Left hindlimb (tissue), 1 donor: ENCODE data around the gene TMEM120B.
"Not testable (repeated sequence)": the region's sequence is repeated elsewhere in the genome, so short reads cannot be mapped to it uniquely, and the experiment has no call there.

Source experiments
- DNase-seq: peaks from one replicate; pipeline ENCODE4 v3.0.0-alpha.2; 2018

The TMEM120B gene

DNA sequence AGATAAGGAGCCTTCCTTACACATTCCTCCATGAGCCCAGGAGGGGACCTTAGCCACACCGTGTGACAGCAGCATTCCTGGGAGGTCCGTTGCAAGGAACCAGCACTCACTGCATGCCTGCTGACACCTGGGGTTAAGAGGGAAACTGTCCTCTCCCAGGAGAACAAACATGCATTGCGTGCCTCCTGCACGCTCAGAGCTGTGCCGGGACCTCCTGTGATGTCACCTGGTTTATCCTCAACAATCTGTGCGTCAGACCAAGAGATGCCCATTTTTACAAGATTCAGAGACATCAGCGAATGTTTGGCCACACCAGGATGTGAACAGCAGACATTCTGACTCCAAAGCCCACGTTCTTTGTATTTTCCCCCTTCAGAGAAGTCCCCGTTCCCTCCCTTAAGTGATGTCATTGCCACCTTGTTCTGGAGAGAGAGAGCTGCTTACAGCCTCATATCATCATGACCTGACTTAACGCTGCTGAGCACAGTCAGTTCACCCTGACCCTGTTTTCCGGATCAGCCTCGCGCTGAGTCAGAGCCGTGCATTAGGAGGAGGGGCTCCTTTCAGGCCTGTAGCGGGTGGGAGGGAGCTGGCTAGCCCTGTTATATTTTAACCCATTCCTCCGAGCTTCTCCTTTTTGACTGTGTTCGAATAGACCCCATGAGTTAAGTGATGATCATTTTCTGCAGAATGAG lies 36.2 kb downstream of the TMEM120B start:
- DNase-seq: no peak

- no peak for DNase-seq
Observed at GRCh38 chr12:121749267-121749666, 36.7 kb downstream of the TMEM120B start.

GRCh38 chr12:121750507-121750955 lies 38.0 kb downstream of the TMEM120B start:
- no peak for DNase-seq

GRCh38 chr12:121751034-121751433 lies 38.5 kb downstream of the TMEM120B start:
- DNase-seq: no peak

GRCh38 chr12:121751749-121752351 lies 39.3 kb downstream of the TMEM120B start:
- no peak for DNase-seq

- DNase-seq: no peak
Observed at GRCh38 chr12:121753844-121754264, 41.3 kb downstream of the TMEM120B start.

GRCh38 chr12:121754836-121755235 lies 42.3 kb downstream of the TMEM120B start:
- DNase-seq: no peak

GRCh38 chr12:121755591-121755990 lies 43.0 kb downstream of the TMEM120B start:
- no peak for DNase-seq

DNA sequence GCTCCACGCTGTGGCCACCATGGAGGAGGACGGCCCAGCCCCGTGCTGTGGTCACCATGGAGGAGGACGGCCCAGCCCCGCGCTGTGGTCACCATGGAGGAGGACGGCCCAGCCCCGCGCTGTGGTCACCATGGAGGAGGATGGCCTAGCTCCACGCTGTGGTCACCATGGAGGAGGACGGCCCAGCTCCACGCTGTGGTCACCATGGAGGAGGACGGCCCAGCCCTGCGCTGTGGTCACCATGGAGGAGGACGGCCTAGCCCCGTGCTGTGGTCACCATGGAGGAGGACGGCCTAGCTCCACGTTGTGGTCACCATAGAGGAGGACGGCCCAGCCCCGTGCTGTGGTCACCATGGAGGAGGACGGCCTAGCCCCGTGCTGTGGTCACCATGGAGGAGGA lies 46.0 kb downstream of the TMEM120B start:
- not testable (repeated sequence) for DNase-seq

GRCh38 chr12:121762269-121762668 lies 49.7 kb downstream of the TMEM120B start:
- no peak for DNase-seq

DNA sequence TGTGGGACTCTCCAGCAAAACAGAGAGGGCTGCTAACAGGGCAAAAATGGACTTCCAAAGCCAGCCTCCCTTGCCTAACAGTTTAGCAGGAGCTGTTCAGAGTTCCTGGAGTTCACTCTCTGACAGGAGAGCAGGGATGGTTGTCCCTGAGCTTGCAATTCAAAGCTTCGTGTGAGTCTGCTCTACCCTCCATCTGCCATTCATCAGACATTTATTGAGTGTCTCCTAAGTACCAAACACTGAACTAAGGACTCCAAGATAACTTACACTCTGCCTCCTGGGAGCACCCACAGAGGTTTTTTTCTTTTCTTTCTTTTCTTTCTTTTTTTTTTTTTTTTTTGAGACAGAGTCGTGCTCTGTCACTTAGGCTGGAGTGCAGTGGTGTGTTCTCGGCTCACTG lies 52.3 kb downstream of the TMEM120B start:
- DNase-seq: no peak

DNA sequence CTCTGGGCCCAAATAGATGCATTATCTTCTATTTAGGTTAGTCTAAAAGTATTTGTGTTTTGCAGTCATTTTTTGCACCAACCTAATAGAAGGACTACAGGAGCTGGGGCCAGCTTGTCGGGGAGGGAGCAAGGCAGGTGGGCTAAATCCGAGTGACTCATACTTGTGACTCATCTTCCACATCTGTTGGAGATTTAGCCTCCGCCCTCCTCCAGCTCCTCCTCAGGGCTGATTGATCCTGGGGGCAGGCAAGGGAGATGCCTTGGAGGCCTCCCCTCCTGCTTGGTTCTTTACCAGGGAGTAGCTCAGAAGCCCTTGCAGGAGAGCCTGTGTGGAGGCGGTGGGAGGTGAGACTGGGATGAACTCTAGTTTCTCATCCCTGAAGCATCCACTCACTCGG lies 53.0 kb downstream of the TMEM120B start:
- no peak for DNase-seq

- no peak for DNase-seq
Observed at GRCh38 chr12:121766290-121767039, 53.9 kb downstream of the TMEM120B start.

DNA sequence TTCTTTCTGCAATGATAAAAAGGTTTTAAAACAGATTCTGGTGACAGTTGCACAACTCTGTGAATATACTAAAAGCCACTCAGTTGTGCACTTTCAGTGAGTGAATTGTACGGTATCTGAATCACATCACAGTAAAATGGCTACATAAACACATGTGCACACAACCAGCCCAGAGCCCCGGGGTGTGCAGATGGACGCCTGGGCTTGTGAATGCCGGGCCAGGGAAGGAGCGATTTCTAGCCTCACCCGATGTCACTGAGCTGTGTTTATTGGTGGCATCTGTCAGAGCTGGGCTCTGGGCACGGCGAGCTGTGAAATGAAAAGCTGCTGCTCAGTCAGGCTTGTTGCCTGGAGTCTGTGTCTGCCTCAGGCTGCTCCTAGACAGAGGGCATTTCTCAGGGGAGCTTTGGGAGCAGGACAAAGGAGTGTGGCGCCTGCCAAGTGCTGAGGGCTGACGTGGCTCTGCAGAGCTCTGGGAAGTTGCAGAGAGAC lies 55.0 kb downstream of the TMEM120B start:
- DNase-seq: no peak

DNA sequence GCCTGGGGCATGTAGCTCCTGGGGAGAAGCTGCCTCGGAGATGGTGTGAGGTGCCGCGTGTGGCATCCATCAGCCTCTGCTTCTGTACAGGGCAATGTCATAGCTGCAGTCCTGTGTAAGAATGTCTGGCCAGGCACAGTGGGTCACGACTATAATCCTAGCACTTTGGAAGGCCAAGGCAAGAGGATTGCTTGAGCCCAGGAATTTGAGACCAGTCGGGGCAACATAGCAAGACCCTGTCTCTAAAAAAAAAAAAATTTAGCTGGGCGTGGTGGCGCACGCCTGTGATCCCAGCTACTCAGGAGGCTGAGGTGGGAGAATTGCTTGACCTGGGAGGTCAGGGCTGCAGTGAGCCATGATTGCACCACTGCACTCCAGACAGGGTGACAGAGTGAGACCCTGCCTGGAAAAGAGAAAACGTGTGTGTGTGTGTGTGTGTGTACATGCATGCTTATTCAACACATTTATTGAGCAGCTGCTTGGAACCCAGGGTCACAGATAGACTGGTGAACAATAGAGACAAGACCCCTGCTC lies 56.8 kb downstream of the TMEM120B start:
- no peak for DNase-seq

- no peak for DNase-seq
Observed at GRCh38 chr12:121769831-121770301, 57.3 kb downstream of the TMEM120B start.

DNA sequence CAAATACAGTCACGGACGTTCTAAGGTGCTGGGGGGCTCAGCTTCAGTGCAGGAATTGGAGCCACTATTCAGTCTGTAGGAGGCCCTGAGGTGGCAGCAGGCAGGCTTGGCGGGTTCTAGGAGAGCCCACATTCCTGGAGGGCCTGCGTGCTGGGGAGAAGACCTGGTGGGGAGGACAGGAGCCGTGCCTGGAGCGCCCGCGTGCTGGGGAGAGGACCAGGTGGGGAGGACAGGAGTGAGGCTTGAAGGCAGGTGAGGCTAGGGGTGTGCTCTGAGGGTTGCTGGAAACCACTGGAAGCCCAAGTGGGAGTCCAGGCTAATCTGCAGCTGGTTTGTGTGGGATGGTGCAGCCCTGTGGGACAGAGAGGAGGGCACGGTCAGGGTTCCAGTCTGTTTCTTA lies 57.8 kb downstream of the TMEM120B start:
- DNase-seq: no peak

GRCh38 chr12:121770813-121771625 lies 58.5 kb downstream of the TMEM120B start:
- no peak for DNase-seq

- no peak for DNase-seq
Observed at GRCh38 chr12:121773011-121773777, 60.6 kb downstream of the TMEM120B start.

DNA sequence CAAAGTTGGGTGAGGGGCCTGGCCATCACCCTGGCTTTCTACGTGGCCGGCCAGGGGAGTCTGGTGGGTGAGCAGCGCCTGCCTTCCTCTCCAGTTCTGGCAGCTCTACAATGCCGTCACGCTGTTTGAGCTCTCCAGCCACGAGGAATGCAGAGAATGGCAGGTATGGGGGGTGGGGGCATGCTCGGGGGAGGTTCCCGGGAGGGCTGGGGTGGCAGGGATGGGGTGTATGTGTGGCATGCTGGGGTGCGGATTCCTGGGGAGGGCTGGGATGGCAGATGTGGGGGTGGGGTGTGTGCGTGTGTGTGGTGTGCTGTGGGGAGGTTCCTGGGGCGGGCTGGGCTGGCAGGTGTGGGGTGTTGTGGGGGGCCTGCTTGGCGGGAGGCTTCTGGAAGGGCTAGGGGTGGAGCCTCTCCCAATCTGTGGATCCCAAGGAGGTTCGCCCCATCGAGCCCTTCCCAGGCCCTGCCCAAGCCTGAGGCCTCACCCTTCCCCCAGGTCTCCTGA lies 62.5 kb downstream of the TMEM120B start:
- DNase-seq: no peak

GRCh38 chr12:121775501-121775900 lies 62.9 kb downstream of the TMEM120B start:
- DNase-seq: no peak
